Uterus (tissue), 4 donors: Measurements from ENCODE around the gene ZNF275. TPM values are rescaled to one million over a fixed set of nuclear protein-coding genes. Genes with fewer than 3 reads are reported as not detected.

Experiments used
- DNase-seq, 2 donors: peaks; one replicate each; pipeline ENCODE4 v3.0.0-alpha.2; 2019 to 2020
- H3K27ac ChIP-seq, 2 donors: fragments of 200-600 bp; sonication (generic); 1 replicate in 1 of 2; 2 replicates in 1 of 2; pipeline ENCODE4 v1.5.1; 2016 to 2018
- H3K27me3 ChIP-seq, 2 donors: fragments of 200-600 bp; sonication (generic); one replicate each; pipeline ENCODE4 v1.5.1; 2018 to 2019; ENCODE audit warnings: control low read depth in 1 of 2
- H3K36me3 ChIP-seq, 2 donors: fragments of 200-600 bp; sonication (generic); one replicate each; pipeline ENCODE4 v1.5.1; 2019; ENCODE audit warnings: control low read depth in 1 of 2
- H3K4me1 ChIP-seq, 2 donors: fragments of 200-600 bp; sonication (generic); one replicate each; pipeline ENCODE4 v1.5.1; 2018 to 2019; ENCODE audit warnings: control low read depth in 1 of 2
- H3K4me3 ChIP-seq, 2 donors: fragments of 200-600 bp; sonication (generic); 1 replicate in 1 of 2; 2 replicates in 1 of 2; pipeline ENCODE4 v1.5.1; 2018 to 2019; ENCODE audit warnings: mild to moderate bottlenecking in 1 of 2
- H3K9me3 ChIP-seq, 2 donors: fragments of 200-600 bp; sonication (generic); one replicate each; pipeline ENCODE4 v1.5.1; 2019; ENCODE audit warnings: control low read depth in 1 of 2
- CTCF ChIP-seq, 4 experiments: fragments of 200-600 bp in 2 of 4; fragments of 450-650 bp in 2 of 4; sonication (generic) in 2 of 4; IDR thresholded peaks; one replicate each; pipeline ENCODE4 v1.5.1; 2016 to 2019; ENCODE audit warnings: antibody characterized with exemption in 4 of 4, mild to moderate bottlenecking in 2 of 4, moderate library complexity in 1 of 4
- POLR2A ChIP-seq, 2 donors: fragments of 450-650 bp; IDR thresholded peaks; one replicate each; pipeline ENCODE4 v1.6.1; 2016; ENCODE audit warnings: antibody characterized with exemption in 2 of 2, mild to moderate bottlenecking in 1 of 2, moderate library complexity in 1 of 2
- intact Hi-C: fragments of 100-400 bp; cut with DNase I; formaldehyde crosslinking; loops from one replicate; pipeline ENCODE4 v1.15.1; 2023; ENCODE audit warnings: low total_unique reads
- total RNA-seq, 4 donors: library from RNA; depleted of rRNA in 3 of 4; stranded (reverse); fragments of >200 nt in 3 of 4; gene quantifications; one replicate each; pipeline versions ENCODE4 v1.1.0 to v1.2.4, GENCODE V29; 2014 to 2023
- donor health status: DM: yes; HTN: yes; CAD: no.

The ZNF275 gene
- total RNA-seq, 4 donors from 2014 or later = 4.9 to 18.3 (median 11.2) TPM

- Histone ChIP-seq H3K27me3 (no peaks in the 10 kb centered on the region), H3K4me3 (no peak overlapping the region), H3K36me3 (no peaks in the 10 kb centered on the region), H3K27ac (no peak overlapping the region), H3K4me1 (no peaks in the 10 kb centered on the region), H3K9me3 (no peaks in the 10 kb centered on the region)
- no peak for TF ChIP-seq POLR2A (IDR thresholded peaks at IDR 0.05)
- no peak for TF ChIP-seq CTCF (IDR thresholded peaks at IDR 0.05)
- DNase-seq = no peak
- intact Hi-C loops = no loop called here
Observed at GRCh38 chrX:153320555-153321184, 13.3 kb upstream of the ZNF275 start.

- Histone ChIP-seq H3K27ac (no peak within 1 kb of the TSS), H3K4me3 (no peak within 1 kb of the TSS), H3K36me3 (no peaks in the 10 kb centered on the region), H3K27me3 (no peaks in the 10 kb centered on the region), H3K4me1 (no peaks in the 10 kb centered on the region), H3K9me3 (no peaks in the 10 kb centered on the region)
- intact Hi-C loops = no loop called here
- TF ChIP-seq CTCF (IDR thresholded peaks at IDR 0.05) (no peak), POLR2A (IDR thresholded peaks at IDR 0.05) (no peak)
- no peak for DNase-seq
Observed at GRCh38 chrX:153321381-153322124, 12.4 kb upstream of the ZNF275 start, which contains the start of gene PNMA6F. Gene PNMA6F, minus strand, starts transcription at chrX:153321767. Its CDS starts 1,093 bp downstream, at chrX:153320674.

GRCh38 chrX:153327561-153327960, 6.4 kb upstream of the ZNF275 start:
- Histone ChIP-seq H3K27me3 (no peaks in the 10 kb centered on the region), H3K36me3 (no peaks in the 10 kb centered on the region), H3K4me1 (no peaks in the 10 kb centered on the region), H3K27ac (no peak overlapping the region), H3K9me3 (no peaks in the 10 kb centered on the region), H3K4me3 (no peak overlapping the region)
- TF ChIP-seq POLR2A (IDR thresholded peaks at IDR 0.05) = no peak
- TF ChIP-seq CTCF (IDR thresholded peaks at IDR 0.05) = no peak
- DNase-seq = no peak
- intact Hi-C loops = no loop called here

GRCh38 chrX:153333266-153333665, 687 bp upstream of the ZNF275 start:
- intact Hi-C loops = no loop called here
- Histone ChIP-seq H3K27ac (no peak overlapping the region), H3K27me3 (no peaks in the 10 kb centered on the region), H3K9me3 (no peaks in the 10 kb centered on the region), H3K4me1 (no peaks in the 10 kb centered on the region), H3K4me3 (no peak overlapping the region), H3K36me3 (no peaks in the 10 kb centered on the region)
- no peak for DNase-seq
- TF ChIP-seq CTCF (IDR thresholded peaks at IDR 0.05) = no peak
- no peak for TF ChIP-seq POLR2A (IDR thresholded peaks at IDR 0.05)

GRCh38 chrX:153334654-153335295, 822 bp downstream of the ZNF275 start:
- H3K27me3 ChIP-seq = no peaks in the 10 kb centered on the region
- no peaks in the 10 kb centered on the region for H3K9me3 ChIP-seq
- H3K4me3 ChIP-seq = peak overlapping the region; percentile 54 to 60
- peak overlapping the region; percentile 59 to 68 for H3K27ac ChIP-seq
- no peaks in the 10 kb centered on the region for H3K4me1 ChIP-seq
- H3K36me3 ChIP-seq = no peaks in the 10 kb centered on the region
- DNase-seq = no peak
- intact Hi-C loops = no loop called here
- TF ChIP-seq CTCF (IDR thresholded peaks at IDR 0.05) (no peak), POLR2A (IDR thresholded peaks at IDR 0.05) (no peak)
